T-helper 1 cell treated with Interleukin-12 subunit alpha and Interleukin-12 subunit beta and Interleukin-4 antibody, amounts not matched to agents 30 μg/mL and 1 μg/mL, for 36 hours (primary cell): ENCODE data around the gene NSMCE1.
"Not testable (repeated sequence)": the region's sequence is repeated elsewhere in the genome, so short reads cannot be mapped to it uniquely, and the experiment has no call there.

Experiments used
- H3K27ac Mint-ChIP-seq: one replicate; pipeline ENCODE4 v1.8.0; 2021; ENCODE audit warnings: mild to moderate bottlenecking, mixed read lengths
- H3K27me3 Mint-ChIP-seq: one replicate; pipeline ENCODE4 v1.8.0; 2021; ENCODE audit warnings: low read depth, mixed read lengths
- H3K36me3 Mint-ChIP-seq: one replicate; pipeline ENCODE4 v1.8.0; 2021; ENCODE audit warnings: low read depth, mixed read lengths
- H3K4me1 Mint-ChIP-seq: one replicate; pipeline ENCODE4 v1.8.0; 2021; ENCODE audit warnings: low read depth, mixed read lengths
- H3K4me3 Mint-ChIP-seq: one replicate; pipeline ENCODE4 v1.8.0; 2021; ENCODE audit warnings: mild to moderate bottlenecking, moderate library complexity, mixed read lengths
- H3K9me3 Mint-ChIP-seq: one replicate; pipeline ENCODE4 v1.8.0; 2021; ENCODE audit warnings: mixed read lengths

Gene NSMCE1

DNA sequence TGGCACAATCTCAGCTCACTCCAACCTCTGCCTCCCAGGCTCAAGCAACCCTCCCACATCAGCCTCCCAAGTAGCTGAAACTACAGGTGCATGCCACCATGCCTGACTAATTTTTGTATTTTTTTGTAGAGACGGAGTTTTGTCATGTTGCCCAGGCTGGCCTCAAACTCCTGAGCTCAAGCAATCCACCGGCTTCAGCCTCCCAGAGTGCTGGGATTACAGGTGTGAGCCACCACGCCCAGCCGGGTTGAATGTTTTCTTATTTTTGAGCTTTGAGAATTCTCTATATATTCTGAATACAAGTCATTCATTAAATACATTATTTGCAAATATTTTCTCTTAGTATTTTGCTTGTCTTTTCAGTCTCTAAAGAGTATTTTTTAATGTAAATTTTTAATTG lies 19.7 kb downstream of the NSMCE1 start:
- H3K27me3 Mint-ChIP-seq, H3K27ac Mint-ChIP-seq, H3K9me3 Mint-ChIP-seq, H3K4me3 Mint-ChIP-seq: not testable (repeated sequence)
- peaks cover 64% of the 10 kb centered on the region for H3K4me1 Mint-ChIP-seq
- peaks cover 55% of the 10 kb centered on the region for H3K36me3 Mint-ChIP-seq

DNA sequence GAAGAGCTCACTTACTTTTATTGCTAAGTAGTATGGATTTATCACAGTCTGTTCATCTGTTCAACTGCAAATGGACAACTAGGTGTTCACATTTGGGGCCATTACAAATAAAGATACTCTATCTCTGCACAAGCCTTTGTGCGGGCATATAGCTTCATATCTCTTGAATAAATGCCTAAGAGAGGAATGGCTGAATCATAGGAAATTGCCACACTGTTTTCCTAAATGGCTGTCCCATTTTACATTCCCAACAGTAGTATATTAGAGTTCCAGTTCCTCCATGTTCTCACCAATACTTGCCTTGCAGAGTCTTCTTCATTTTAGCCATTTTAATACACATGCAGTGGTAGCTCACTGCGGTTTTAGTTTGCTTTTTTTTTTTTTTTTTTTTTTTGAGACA lies 20.5 kb downstream of the NSMCE1 start:
- Mint-ChIP-seq H3K9me3 (no peaks in the 10 kb centered on the region), H3K4me1 (peaks cover 63% of the 10 kb centered on the region), H3K4me3 (no peak overlapping the region), H3K27ac (no peak overlapping the region), H3K27me3 (no peaks in the 10 kb centered on the region), H3K36me3 (peaks cover 52% of the 10 kb centered on the region)

DNA sequence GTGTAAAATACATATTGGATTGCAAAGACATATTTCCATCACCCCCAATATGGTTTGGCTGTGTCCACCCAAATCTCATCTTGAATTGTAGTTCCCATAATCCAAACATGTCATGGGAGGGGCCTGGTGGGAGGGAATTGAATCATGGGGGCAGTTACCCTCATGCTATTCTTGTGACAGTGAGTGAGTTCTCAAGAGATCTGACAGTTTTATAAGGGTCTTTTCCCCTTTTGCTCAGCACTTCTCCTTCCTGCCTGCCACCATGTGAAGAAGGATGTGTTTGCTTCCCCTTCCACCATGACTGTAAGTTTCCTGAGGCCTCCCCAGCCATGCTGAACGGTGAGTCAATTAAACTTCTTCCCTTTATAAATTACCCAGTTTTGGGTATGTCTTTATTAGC lies 21.5 kb downstream of the NSMCE1 start:
- H3K27me3 Mint-ChIP-seq, H3K9me3 Mint-ChIP-seq, H3K4me3 Mint-ChIP-seq: not testable (repeated sequence)
- Mint-ChIP-seq H3K27ac (peak overlapping the region; percentile 5), H3K36me3 (peaks cover 51% of the 10 kb centered on the region), H3K4me1 (peaks cover 69% of the 10 kb centered on the region)

DNA sequence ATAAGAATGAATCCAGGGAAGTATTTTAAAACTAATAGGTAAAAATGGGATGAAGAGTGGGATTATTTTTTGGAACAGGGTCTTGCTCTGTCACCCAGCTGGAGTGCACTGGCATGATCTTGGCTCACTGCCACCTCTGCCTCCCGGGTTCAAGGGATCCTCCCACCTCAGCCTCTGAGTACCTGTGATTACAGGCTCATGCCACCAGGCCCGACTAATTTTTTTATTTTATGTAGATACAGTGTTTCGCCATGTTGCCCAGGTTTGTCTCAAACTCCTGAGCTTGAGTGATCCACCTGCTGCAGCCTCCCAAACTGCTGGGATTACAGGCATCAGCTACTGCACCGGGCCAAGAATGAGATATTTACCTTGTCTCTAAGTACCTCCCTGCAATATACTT lies 22.1 kb downstream of the NSMCE1 start:
- Mint-ChIP-seq H3K27ac (peak overlapping the region; percentile 35), H3K36me3 (peaks cover 47% of the 10 kb centered on the region), H3K4me3 (no peak overlapping the region), H3K4me1 (peaks cover 66% of the 10 kb centered on the region), H3K9me3 (no peaks in the 10 kb centered on the region), H3K27me3 (no peaks in the 10 kb centered on the region)

DNA sequence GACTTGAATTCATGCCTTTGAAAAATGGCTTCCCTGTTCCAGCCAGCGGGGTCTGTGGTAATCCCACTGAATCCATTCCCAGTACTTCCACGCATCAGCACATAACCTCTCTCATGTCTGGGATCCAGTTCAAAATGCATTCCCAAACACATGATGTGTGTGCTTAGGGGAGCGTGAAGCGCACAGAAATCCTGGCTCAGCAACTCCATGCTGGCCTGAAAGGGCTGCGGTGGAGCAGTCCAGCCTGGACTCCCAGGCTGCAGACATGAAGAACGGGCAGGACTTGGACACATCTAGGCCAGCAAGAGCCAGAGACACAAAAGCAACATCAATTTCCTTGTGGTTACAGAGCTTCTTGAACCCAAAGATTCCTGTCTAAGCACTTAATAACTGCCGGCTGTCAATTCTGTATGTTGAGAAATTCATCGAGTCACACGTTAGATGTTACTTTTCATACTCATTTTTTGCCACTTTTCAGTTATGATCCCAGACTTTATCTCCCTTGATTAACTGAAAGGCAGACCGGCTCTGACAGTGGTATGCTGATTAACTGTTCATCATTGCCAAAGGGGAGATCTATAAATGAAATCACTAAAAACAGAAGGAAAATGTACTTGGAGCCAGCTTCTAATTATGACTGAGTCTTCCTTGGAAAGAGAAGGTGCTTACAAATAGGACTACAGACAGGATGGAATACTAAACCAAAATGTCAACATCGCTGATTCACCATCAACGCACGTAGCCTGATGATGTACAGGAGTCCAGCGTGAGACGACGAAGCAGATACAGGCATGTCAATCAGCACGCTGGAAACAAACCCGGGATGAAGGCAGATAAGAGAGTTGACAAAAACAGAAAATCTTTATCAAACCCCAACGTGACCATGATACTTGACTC lies 23.0 kb downstream of the NSMCE1 start:
- Mint-ChIP-seq H3K4me1 (peaks cover 65% of the 10 kb centered on the region), H3K9me3 (no peaks in the 10 kb centered on the region), H3K36me3 (peaks cover 44% of the 10 kb centered on the region), H3K27me3 (no peaks in the 10 kb centered on the region), H3K4me3 (peak overlapping the region; percentile 1), H3K27ac (peak overlapping the region; percentile 35)

DNA sequence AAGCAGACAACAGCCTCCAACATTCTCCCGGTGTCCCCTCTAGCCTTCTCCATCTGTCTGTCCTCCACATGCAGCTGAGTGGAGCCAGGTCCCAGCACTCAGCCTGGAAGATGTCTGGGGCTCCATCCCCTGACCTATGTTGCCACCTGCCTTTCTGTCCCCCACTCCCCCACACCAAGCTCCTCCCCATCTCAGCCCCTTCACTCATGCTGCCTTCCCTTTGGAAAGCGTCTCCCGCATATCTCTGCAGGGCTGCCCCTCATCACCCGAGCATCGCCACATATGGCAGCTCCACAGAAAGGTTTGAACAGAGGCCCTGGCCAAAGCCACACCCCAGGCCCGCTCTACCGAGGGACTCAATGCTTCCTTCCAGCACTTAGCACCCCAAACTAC lies 24.2 kb downstream of the NSMCE1 start:
- Mint-ChIP-seq H3K27me3 (no peaks in the 10 kb centered on the region), H3K4me1 (peaks cover 63% of the 10 kb centered on the region), H3K4me3 (peak overlapping the region; percentile 28), H3K9me3 (no peaks in the 10 kb centered on the region), H3K36me3 (peaks cover 35% of the 10 kb centered on the region), H3K27ac (peak overlapping the region; percentile 57)

DNA sequence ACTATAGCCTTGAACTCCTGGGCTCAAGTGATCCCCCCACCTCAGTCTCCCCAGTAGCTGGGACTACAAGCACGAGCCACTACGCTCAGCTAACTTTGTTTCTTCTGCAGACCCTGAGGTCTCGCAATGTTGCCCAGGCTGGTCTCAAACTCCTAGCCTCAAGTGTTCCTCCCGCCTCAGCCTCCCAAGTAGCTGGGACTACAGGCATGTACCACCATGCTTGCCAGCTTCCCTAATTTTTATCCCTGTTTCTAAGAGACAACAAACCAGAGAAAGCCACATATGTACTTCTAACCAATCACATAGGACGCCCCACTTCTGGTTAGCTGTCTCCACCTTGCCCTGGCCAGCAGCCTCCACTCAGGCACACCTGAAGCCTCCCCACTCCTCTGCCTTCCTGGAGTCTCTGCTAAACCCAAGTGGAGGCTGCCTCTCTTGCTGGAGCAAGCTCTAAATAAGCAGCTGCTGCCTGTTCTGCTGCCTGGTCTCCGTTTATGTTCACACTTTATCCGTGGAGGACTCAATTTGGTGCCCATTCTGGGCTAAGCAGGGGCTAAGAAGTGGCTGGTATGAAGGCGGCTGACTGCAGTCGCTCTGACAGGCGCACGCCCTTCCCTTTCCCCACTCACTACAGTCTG lies 24.7 kb downstream of the NSMCE1 start:
- H3K4me3 Mint-ChIP-seq, result peak overlapping the region; percentile 28

DNA sequence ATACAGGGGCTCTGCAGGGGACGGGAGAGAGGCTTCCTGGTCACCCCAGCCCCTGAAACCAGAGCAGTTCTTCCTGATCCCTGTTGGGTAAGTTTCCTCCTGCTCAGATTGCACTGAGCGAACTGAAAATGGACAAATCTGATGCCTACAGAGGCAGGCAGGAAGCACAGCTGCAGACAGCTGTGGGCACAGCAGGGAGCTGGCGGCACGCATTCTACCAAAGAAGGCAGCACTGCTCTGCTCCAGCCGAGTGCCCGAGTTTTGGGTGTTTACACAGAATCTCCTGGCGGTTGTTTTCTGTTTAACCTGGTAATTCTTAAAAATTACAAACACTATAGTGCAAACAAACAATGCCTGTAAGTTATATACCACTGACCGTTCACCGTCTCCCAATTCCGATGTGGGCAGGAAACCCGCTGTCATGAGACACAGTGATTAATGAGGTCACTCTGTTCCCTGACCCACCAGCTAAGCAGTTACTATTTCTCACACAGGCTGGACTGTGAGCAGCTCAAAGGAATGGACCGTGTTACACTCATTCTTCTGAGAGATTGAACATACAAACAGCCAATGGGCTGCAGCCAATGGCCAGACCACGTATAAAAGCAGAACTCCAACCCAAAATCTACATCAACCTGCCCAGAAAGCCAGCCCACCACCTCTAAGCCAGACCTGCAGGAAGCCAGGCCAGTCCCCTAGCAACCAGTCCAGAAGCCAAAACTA lies 25.5 kb downstream of the NSMCE1 start:
- Mint-ChIP-seq H3K27ac (peak overlapping the region; percentile 73), H3K36me3 (peaks cover 30% of the 10 kb centered on the region), H3K4me3 (peak overlapping the region; percentile 52), H3K27me3 (no peaks in the 10 kb centered on the region), H3K9me3 (no peaks in the 10 kb centered on the region), H3K4me1 (peaks cover 73% of the 10 kb centered on the region)

More for the DNA sequence above, 24.7 kb downstream of the NSMCE1 start:
- H3K4me1 Mint-ChIP-seq, result peaks cover 67% of the 10 kb centered on the region
- H3K9me3 Mint-ChIP-seq, result no peaks in the 10 kb centered on the region
- H3K27ac Mint-ChIP-seq, result peak overlapping the region; percentile 57
- peaks cover 34% of the 10 kb centered on the region for H3K36me3 Mint-ChIP-seq
- no peaks in the 10 kb centered on the region for H3K27me3 Mint-ChIP-seq

DNA sequence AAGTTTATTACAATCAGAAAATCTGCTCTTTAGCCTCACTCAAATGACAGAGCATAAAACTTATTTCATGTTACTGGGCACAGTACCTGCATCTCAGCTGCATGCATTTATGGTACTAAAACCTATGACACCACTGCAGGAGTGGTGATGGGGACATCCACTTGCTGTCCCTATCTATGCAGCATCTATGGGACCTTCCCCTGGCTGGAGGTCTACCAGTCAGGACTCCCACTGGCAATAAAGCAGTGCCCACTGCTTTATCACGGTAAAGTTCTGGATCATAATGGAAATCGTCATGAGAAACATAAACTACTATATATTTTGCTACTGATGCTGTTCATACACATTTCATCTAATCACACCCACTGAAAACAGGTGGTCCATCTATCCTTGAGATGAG lies 26.2 kb downstream of the NSMCE1 start:
- Mint-ChIP-seq H3K4me1 (peaks cover 79% of the 10 kb centered on the region), H3K36me3 (peaks cover 31% of the 10 kb centered on the region), H3K27ac (peak overlapping the region; percentile 73), H3K4me3 (peak overlapping the region; percentile 29), H3K9me3 (no peaks in the 10 kb centered on the region), H3K27me3 (no peaks in the 10 kb centered on the region)

DNA sequence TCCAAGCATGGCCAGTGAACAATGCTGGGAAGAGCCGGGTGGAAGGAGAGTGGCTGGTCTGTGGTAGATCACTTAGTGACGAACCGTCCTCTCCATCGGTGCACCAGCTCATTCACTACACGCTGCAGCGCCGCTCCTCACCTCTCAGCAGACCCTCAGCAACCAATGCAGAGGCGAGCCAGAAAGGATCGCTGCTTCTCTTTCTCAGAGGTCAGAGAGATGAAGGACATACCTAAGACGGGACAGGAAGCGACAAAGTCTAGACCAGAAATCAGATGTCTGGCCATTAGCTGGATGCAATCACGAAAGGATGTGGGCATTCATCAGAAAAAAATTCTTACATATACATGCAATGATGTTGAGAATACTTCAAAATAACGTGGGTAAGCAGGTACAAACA lies 26.9 kb downstream of the NSMCE1 start:
- Mint-ChIP-seq H3K27me3 (no peaks in the 10 kb centered on the region), H3K4me3 (no peak overlapping the region), H3K36me3 (peaks cover 31% of the 10 kb centered on the region), H3K27ac (peak overlapping the region; percentile 26), H3K9me3 (no peaks in the 10 kb centered on the region), H3K4me1 (peaks cover 79% of the 10 kb centered on the region)

DNA sequence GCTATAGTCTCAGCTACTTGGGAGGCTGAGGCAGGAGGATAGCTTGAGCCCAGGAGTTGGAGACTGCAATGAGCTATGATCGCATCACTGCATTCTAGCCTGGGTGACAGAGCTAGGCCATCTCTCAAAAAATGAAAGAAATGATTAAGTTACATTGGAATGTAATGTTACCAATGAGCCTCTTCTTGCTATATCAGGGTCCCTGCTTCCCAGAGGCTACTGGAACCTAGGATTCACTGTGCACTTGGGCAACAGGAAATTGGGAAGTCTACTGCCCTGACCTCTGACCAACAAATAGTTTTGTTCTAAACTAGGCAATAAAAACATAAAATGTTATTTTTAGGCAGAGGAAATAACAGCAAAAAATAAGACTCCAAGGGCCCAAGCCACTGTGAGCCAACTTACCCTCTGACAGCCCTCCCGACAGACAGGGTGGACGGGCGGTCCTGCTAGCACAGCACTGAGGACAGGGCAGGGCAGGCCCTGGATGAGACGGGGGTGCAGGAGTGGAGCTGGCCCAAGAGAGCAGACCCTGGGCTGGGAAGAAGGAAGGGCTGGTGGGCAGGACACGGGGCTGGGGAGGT lies 27.5 kb downstream of the NSMCE1 start:
- H3K27ac Mint-ChIP-seq, result no peak overlapping the region
- H3K9me3 Mint-ChIP-seq, result no peaks in the 10 kb centered on the region
- H3K36me3 Mint-ChIP-seq, result peaks cover 31% of the 10 kb centered on the region
- peaks cover 74% of the 10 kb centered on the region for H3K4me1 Mint-ChIP-seq
- H3K4me3 Mint-ChIP-seq, result no peak overlapping the region
- H3K27me3 Mint-ChIP-seq, result no peaks in the 10 kb centered on the region

DNA sequence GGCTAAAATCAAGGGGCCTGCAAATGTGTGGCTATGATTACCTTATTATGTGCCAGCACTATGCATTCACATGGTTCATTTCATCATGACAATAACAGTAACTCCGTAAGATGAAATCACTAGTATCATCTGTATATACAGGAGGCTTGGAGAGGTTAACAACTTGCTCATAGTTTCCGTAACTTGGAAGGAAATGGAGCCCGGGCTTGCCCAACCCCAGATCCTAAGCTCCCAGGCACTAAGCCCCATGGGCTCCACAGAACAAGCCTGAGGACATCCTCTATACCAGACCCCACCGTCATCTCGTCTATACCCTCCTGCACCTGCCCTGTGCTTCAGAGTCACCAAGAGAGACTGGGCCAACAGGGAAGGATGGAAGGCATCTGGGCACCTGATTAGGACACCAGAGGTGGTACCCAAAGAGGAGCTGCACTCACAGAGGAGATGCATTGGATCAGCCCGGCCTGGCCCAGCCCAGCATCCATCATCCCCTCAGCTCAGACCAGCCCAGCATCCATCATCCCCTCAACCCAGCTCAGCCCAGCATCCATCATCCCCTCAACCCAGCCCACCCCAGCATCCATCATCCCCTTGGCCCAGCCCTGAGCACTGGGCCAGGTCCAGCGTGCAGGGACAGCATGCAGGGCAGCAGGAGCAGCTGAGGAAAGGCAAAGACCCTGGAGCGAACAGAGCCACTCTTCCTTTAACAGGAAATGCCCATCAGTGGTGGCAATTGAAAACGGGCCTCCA lies 28.5 kb downstream of the NSMCE1 start:
- peaks cover 75% of the 10 kb centered on the region for H3K4me1 Mint-ChIP-seq

DNA sequence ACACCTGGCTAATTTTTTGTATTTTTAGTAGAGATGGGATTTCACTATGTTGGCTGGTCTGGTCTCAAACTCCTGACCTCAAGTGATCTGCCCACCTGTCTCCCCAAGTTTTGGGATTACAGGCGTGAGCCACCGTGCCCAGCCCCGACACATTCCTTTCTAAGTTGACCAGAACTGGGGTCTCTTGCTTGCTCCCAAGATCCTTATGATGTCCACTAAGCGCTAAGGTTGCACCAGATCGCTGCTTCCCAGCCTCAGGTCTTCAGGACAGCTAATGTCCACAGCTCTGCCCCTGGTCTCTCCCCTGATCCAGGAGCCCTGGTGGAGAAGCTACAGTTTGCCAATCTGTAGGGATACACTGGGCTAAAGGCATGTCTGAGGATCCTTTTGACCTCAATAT lies 29.5 kb downstream of the NSMCE1 start:
- peaks cover 22% of the 10 kb centered on the region for H3K36me3 Mint-ChIP-seq
- no peaks in the 10 kb centered on the region for H3K27me3 Mint-ChIP-seq
- H3K27ac Mint-ChIP-seq, result peak overlapping the region; percentile 97
- peaks cover 70% of the 10 kb centered on the region for H3K4me1 Mint-ChIP-seq
- no peaks in the 10 kb centered on the region for H3K9me3 Mint-ChIP-seq
- no peak overlapping the region for H3K4me3 Mint-ChIP-seq

More for the DNA sequence above, 28.5 kb downstream of the NSMCE1 start:
- Mint-ChIP-seq H3K4me3 (no peak overlapping the region), H3K27ac (peak overlapping the region; percentile 17), H3K9me3 (no peaks in the 10 kb centered on the region), H3K36me3 (peaks cover 27% of the 10 kb centered on the region), H3K27me3 (no peaks in the 10 kb centered on the region)

DNA sequence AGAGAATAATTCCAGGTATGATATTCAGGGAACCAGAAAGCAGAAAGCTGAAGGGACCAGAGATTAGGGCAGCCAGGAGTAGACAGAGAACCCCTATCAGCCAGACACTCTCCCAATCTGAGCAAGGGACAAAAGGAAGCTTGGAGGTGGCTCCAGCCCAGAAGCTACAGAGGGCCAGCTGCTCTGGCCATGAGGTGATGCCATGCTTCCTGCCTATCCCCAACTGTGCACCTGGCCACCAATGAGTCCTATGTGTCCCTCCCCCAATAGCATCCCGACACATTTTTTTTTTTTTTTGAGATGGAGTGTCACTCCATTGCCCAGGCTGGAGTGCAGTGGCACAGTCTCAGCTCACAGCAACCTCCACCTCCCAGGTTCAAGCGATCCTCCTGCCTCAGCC lies 30.0 kb downstream of the NSMCE1 start:
- H3K27me3 Mint-ChIP-seq, result no peaks in the 10 kb centered on the region
- H3K9me3 Mint-ChIP-seq, result no peaks in the 10 kb centered on the region
- peaks cover 69% of the 10 kb centered on the region for H3K4me1 Mint-ChIP-seq
- peaks cover 24% of the 10 kb centered on the region for H3K36me3 Mint-ChIP-seq
- peak overlapping the region; percentile 97 for H3K27ac Mint-ChIP-seq
- H3K4me3 Mint-ChIP-seq, result peak overlapping the region; percentile 72
